Measurements from ENCODE around the gene PFN3.

DNA sequence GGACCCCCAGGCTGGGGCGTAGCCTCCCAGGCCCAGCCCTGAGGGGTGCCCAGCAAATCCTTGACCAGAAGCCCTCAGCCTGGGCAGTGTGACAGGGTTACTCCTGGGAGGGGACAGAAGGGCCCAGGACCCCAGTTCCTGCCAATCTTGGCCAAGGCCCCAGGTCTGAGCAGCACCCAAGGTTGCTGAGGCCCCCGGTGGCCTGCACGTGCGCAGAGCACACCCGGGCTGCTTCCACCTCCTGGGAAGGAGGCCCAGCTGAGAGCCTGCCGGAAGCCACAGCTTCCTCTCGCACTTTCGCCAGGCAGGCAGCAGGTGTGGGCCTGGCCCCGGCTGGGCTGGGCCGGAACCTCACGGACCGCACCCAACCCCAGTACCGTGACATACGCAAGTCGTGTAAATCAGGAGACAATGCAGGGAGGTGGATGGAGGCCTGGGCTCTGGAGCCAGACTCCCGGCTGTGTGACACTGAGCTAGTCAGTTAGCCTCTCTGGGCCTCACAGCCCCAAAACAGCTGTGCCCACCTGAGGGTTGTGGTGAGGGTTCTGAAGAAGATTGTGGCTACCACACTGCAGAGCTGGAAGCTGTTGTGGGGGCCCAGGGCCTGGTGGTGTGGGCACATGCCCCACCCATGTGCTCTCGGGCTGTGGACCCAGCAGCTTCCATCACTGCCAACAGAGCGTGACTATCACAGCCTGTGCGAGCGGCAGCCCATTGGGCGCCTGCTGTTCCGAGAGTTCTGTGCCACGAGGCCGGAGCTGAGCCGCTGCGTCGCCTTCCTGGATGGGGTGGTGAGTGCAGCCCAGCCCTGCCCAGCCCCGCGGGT, 31.1 kb upstream of the PFN3 start:
- TF ChIP-seq, protein P1, sequence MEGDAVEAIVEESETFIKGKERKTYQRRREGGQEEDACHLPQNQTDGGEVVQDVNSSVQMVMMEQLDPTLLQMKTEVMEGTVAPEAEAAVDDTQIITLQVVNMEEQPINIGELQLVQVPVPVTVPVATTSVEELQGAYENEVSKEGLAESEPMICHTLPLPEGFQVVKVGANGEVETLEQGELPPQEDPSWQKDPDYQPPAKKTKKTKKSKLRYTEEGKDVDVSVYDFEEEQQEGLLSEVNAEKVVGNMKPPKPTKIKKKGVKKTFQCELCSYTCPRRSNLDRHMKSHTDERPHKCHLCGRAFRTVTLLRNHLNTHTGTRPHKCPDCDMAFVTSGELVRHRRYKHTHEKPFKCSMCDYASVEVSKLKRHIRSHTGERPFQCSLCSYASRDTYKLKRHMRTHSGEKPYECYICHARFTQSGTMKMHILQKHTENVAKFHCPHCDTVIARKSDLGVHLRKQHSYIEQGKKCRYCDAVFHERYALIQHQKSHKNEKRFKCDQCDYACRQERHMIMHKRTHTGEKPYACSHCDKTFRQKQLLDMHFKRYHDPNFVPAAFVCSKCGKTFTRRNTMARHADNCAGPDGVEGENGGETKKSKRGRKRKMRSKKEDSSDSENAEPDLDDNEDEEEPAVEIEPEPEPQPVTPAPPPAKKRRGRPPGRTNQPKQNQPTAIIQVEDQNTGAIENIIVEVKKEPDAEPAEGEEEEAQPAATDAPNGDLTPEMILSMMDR (IDR thresholded peaks at IDR 0.05 in 8 of 11, conservative IDR thresholded peaks at IDR 0.05 in 3 of 11), result peak in 3 of 11 experiments; percentile 12 to 30 (median 19)
- TF ChIP-seq POLR2A (IDR thresholded peaks at IDR 0.05), result no peak

All from spleen (tissue), 7 donors.